22Rv1 (cell line): Measurements from ENCODE around the gene DNAL4.

Experiments used
- CTCF ChIP-seq: fragments of 450-650 bp; IDR thresholded peaks from 2 replicates; pipeline ENCODE4 v1.5.1; 2017; ENCODE audit warnings: mild to moderate bottlenecking
- ZFX ChIP-seq: fragments of 450-650 bp; IDR thresholded peaks from 2 replicates; pipeline ENCODE4 v1.6.1; 2017; ENCODE audit warnings: antibody characterized with exemption, borderline replicate concordance

DNA sequence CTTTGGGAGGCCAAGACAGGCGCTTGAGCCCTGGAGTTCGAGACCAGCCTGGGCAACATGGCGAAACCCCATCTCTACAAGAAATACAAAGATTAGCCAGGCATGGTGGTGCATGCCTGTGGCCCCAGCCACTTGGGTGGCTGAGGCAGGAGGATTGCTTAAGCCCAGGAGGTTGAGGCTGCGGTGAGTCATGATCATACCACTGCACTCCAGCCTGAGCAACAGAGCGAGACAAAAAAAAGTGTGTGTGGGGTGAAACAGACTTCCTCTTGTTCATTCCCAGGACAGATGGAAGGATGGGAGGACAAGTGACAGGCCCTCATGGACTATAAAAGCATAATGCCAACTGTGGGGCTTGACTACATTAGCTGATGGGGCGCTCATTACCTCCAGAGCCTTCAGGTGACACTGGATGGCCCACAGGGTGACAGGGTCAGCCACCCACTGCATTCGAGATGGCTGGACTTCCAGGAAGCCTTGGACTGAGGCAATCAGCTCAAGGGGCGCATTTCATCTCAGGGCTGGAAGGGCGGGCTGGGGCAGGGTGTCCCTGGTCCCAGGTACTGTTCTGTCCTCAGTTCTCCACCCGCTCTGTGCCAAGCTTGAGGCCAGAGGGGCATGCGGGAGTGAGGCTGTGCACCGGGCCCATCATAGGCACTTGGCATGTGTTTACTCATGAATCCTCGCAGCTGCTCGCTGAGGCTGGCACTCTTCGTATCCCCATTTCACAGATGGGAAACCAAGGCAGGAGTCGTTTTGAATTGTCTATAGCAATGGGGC, 37.4 kb upstream of the DNAL4 start:
- no peak for TF ChIP-seq CTCF
- no peak for TF ChIP-seq ZFX
